C4-2B (cell line): ENCODE results near the gene HDHD3.

Experiments
- ZFX ChIP-seq: fragments of 450-650 bp; IDR thresholded peaks from 2 replicates; pipeline ENCODE4 v1.6.1; 2017
- TF ChIP-seq, protein P1 (sequence below): fragments of 450-650 bp; conservative IDR thresholded peaks from 2 replicates; pipeline ENCODE4 v1.5.1; 2017; ENCODE audit warnings: mild to moderate bottlenecking

DNA sequence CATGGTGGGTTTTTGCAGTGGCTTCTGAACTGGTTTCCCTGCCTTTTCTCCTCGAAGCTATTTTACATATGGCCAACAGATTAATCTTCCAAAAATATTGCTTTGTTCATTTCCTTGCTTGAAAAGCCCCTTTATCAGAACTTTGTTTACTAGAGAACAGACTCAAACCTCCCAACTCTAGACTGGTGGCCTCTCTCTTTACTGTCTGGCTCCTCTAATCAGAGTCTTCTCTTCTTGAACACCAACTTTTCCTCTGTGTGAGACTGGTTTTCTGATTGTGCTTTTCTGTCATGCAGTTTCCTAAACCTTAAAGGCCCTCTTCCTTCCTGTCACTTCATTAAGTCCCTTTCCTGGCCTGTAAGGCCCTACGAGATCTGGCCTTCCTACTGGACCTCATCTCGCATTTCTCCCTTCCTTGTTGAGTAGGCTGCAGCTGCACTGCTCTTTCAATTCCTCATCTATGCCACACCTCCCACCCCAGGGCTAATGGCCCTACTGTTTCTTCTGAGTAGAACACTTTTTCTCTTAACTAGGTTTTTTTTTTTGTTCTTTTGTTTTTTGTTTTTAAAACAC, 39.4 kb upstream of the HDHD3 start:
- TF ChIP-seq, protein P1, sequence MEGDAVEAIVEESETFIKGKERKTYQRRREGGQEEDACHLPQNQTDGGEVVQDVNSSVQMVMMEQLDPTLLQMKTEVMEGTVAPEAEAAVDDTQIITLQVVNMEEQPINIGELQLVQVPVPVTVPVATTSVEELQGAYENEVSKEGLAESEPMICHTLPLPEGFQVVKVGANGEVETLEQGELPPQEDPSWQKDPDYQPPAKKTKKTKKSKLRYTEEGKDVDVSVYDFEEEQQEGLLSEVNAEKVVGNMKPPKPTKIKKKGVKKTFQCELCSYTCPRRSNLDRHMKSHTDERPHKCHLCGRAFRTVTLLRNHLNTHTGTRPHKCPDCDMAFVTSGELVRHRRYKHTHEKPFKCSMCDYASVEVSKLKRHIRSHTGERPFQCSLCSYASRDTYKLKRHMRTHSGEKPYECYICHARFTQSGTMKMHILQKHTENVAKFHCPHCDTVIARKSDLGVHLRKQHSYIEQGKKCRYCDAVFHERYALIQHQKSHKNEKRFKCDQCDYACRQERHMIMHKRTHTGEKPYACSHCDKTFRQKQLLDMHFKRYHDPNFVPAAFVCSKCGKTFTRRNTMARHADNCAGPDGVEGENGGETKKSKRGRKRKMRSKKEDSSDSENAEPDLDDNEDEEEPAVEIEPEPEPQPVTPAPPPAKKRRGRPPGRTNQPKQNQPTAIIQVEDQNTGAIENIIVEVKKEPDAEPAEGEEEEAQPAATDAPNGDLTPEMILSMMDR: no peak
- no peak for TF ChIP-seq ZFX
